HCT116 (cell line): ENCODE data around the gene DCAF4L1. TPM values are rescaled to one million over a fixed set of nuclear protein-coding genes. Genes with fewer than 3 reads are reported as not detected.

Source experiments
- ATAC-seq: fragments of 200-7000 bp; cut with Tn5 transposase; 2 replicates; pipeline ENCODE4 v1.9.1; 2020; ENCODE audit warnings: mild to moderate bottlenecking, moderate library complexity
- BruUV-seq: library from RNA; stranded (reverse); fragments of 400-500 nt; replicated peaks from 2 replicates; lab custom pipeline; 2021; lab: Mats Ljungman, UMichigan
- CTCF ChIA-PET: fragments of 300-600 bp; sonication (Branson Sonifier 250); formaldehyde crosslinking; loops from one replicate; lab custom pipeline; 2021; ENCODE audit warnings: antibody characterized with exemption; lab: Charles Lee
- POLR2A ChIA-PET: fragments of 300-600, 350-600 bp; sonication (Branson Sonifier 250); formaldehyde crosslinking; loops from one replicate; lab custom pipeline; 2021; ENCODE audit warnings: antibody characterized with exemption; lab: Charles Lee
- RAD21 ChIA-PET, 2 experiments: fragments of 300-600 bp; sonication (Branson Sonifier 250); formaldehyde crosslinking; loops; one replicate each; lab custom pipeline; 2023; ENCODE audit warnings: low total read pairs in 2 of 2; ENCODE audit not compliant: uncharacterized antibody in 2 of 2, unreplicated experiment in 2 of 2, low non-redundant PET in 1 of 2; lab: Charles Lee
- DNase-seq: peaks from one replicate; pipeline ENCODE4 v3.0.0-alpha.2; 2010; ENCODE audit warnings: low read depth, low spot score
- H2AFZ ChIP-seq: fragments of 200-600 bp; shearing (Covaris generic), sonication (generic); 2 replicates; pipeline ENCODE4 v1.6.1; 2017; ENCODE audit warnings: low read depth, mixed run types, mixed read lengths, antibody characterized with exemption, low read length; ENCODE audit not compliant: poor library complexity, severe bottlenecking
- H3K27ac ChIP-seq: 2 replicates; pipeline ENCODE4 v1.5.1; 2012; ENCODE audit warnings: low read depth, low read length
- H3K27me3 ChIP-seq: fragments of 200-600 bp; sonication (generic); 2 replicates; pipeline ENCODE4 v1.6.1; 2016; ENCODE audit warnings: mixed run types, low read length, mixed read lengths; ENCODE audit not compliant: insufficient read depth
- H3K36me3 ChIP-seq, 2 experiments: fragments of 200-500 bp in 1 of 2; fragments of 200-600 bp in 1 of 2; sonication (Bioruptor generic) in 1 of 2; sonication (generic) in 1 of 2; 2 replicates each; pipeline versions ENCODE4 v1.5.1 to v1.6.1; 2014 to 2016; ENCODE audit warnings: low read length in 2 of 2, inconsistent platforms in 1 of 2, mixed read lengths in 1 of 2, mixed run types in 1 of 2; ENCODE audit not compliant: insufficient read depth in 2 of 2, control insufficient read depth in 1 of 2
- H3K4me1 ChIP-seq, 2 experiments: fragments of 200-600 bp in 1 of 2; sonication (generic) in 1 of 2; 2 replicates each; pipeline versions ENCODE4 v1.5.1 to v1.6.1; 2012 to 2017; ENCODE audit warnings: low read length in 2 of 2, inconsistent platforms in 1 of 2, mild to moderate bottlenecking in 1 of 2, mixed read lengths in 1 of 2, mixed run types in 1 of 2, moderate library complexity in 1 of 2; ENCODE audit not compliant: insufficient read depth in 2 of 2, control insufficient read depth in 1 of 2
- H3K4me2 ChIP-seq: fragments of 200-600 bp; sonication (generic); 2 replicates; pipeline ENCODE4 v1.6.1; 2017; ENCODE audit warnings: mixed run types, low read length, mixed read lengths
- H3K4me3 ChIP-seq, 2 experiments: fragments of 200-600 bp in 1 of 2; sonication (generic) in 1 of 2; replicated peaks in 1 of 2; 2 replicates each; pipeline ENCODE4 v1.5.1; 2011 to 2016; ENCODE audit warnings: low read length in 2 of 2, control low read depth in 1 of 2, low read depth in 1 of 2, mild to moderate bottlenecking in 1 of 2, mixed read lengths in 1 of 2, mixed run types in 1 of 2
- H3K79me2 ChIP-seq: fragments of 200-600 bp; sonication (generic); 2 replicates; pipeline ENCODE4 v1.6.1; 2017; ENCODE audit warnings: mild to moderate bottlenecking, mixed run types, low read length, moderate library complexity, mixed read lengths; ENCODE audit not compliant: insufficient read depth
- H3K9ac ChIP-seq: fragments of 200-600 bp; sonication (generic); 2 replicates; pipeline ENCODE4 v1.6.1; 2016; ENCODE audit warnings: low read length, mixed read lengths
- H3K9me2 ChIP-seq: fragments of 200-600 bp; sonication (generic), shearing (Covaris generic); 2 replicates; pipeline ENCODE4 v1.6.1; 2017; ENCODE audit warnings: mixed run types, mild to moderate bottlenecking, moderate library complexity; ENCODE audit not compliant: insufficient read depth
- H3K9me3 ChIP-seq, 2 experiments: fragments of 200-500 bp in 1 of 2; fragments of 200-600 bp in 1 of 2; sonication (Bioruptor generic) in 1 of 2; sonication (generic) in 1 of 2; 2 replicates each; pipeline ENCODE4 v1.6.1; 2014 to 2017; ENCODE audit warnings: low read length in 2 of 2, mixed read lengths in 2 of 2, inconsistent platforms in 1 of 2, low read depth in 1 of 2, mild to moderate bottlenecking in 1 of 2, mixed run types in 1 of 2, moderate library complexity in 1 of 2; ENCODE audit not compliant: control insufficient read depth in 1 of 2, insufficient read depth in 1 of 2
- H4K20me1 ChIP-seq: fragments of 200-600 bp; sonication (generic), shearing (Covaris generic); 2 replicates; pipeline ENCODE4 v1.6.1; 2017; ENCODE audit warnings: mixed run types, mild to moderate bottlenecking, moderate library complexity; ENCODE audit not compliant: insufficient read depth
- EZH2phosphoT487 ChIP-seq: fragments of 200-600 bp; IDR thresholded peaks from 2 replicates; pipeline ENCODE4 v1.6.1; 2018; ENCODE audit warnings: antibody characterized with exemption, borderline replicate concordance
- JUND ChIP-seq: IDR thresholded peaks from 2 replicates; pipeline ENCODE4 v1.6.1; 2012
- RAD21 ChIP-seq: IDR thresholded peaks from 2 replicates; pipeline ENCODE4 v1.6.1; 2012; ENCODE audit warnings: low read depth, mild to moderate bottlenecking
- SRF ChIP-seq: IDR thresholded peaks from 2 replicates; pipeline ENCODE4 v1.6.1; 2012; ENCODE audit warnings: low read depth
- TCF7L2 ChIP-seq: IDR thresholded peaks from 2 replicates; pipeline ENCODE4 v1.7.0; 2011; ENCODE audit warnings: borderline replicate concordance, inconsistent platforms; ENCODE audit not compliant: insufficient read depth, insufficient read length; ENCODE audit errors: extremely low read depth
- ZNF274 ChIP-seq: fragments of 200-500 bp; sonication (Bioruptor generic); IDR thresholded peaks from 2 replicates; pipeline ENCODE4 v1.6.1; 2014; ENCODE audit warnings: mild to moderate bottlenecking, low read depth, low read length, inconsistent platforms
- intact Hi-C: fragments of 100-400 bp; cut with micrococcal nuclease; formaldehyde crosslinking; loops from 2 replicates; pipeline ENCODE4 v1.10.0; 2022
- total RNA-seq: library from RNA; stranded (reverse); gene quantifications from one replicate; pipeline ENCODE4 v1.2.1, GENCODE V29; 2021; ENCODE audit not compliant: unreplicated experiment
- TF ChIP-seq, protein P1 (sequence below): IDR thresholded peaks from 2 replicates; pipeline ENCODE4 v1.6.1; 2012
- TF ChIP-seq, protein P2 (sequence below): IDR thresholded peaks from 2 replicates; pipeline ENCODE4 v1.6.1; 2012
- TF ChIP-seq, protein P3 (sequence below), 3 experiments: fragments of 200-600 bp in 1 of 3; sonication (generic) in 1 of 3; IDR thresholded peaks in 2 of 3; conservative IDR thresholded peaks in 1 of 3; 2 replicates each; pipeline ENCODE4 v1.5.1; 2012 to 2017; ENCODE audit warnings: low read depth in 2 of 3, low read length in 2 of 3, antibody characterized with exemption in 1 of 3, borderline replicate concordance in 1 of 3, control low read depth in 1 of 3, mild to moderate bottlenecking in 1 of 3, mixed read lengths in 1 of 3, mixed run types in 1 of 3, moderate library complexity in 1 of 3; ENCODE audit not compliant: insufficient read depth in 1 of 3

Gene DCAF4L1
- total RNA-seq, 1 experiment from 2014 or later, result 0.39 TPM

DNA sequence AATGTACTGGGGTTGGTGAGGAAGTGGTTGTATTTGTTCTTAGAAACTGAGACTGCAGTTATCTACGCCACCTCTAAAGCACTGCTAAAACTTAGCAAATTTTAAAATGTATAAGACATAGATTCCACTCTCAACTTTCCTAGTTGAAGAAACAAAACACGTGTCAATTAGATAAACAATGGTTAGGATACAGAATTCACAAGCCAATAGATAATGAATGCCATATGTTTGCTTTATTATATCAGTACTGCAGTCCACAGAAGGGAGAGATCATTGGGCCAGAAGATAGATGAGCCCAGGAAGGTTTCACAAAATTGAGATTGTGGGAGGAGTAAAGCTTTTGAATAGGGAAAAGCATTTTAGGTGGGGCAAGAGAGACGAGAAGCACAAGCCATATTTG, 32.0 kb upstream of the DCAF4L1 start (continued):
- TF ChIP-seq, protein P1, sequence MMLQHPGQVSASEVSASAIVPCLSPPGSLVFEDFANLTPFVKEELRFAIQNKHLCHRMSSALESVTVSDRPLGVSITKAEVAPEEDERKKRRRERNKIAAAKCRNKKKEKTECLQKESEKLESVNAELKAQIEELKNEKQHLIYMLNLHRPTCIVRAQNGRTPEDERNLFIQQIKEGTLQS, result no peak
- TF ChIP-seq TCF7L2 (no peak), SRF (no peak), ZNF274 (no peak)
- TF ChIP-seq, protein P2, sequence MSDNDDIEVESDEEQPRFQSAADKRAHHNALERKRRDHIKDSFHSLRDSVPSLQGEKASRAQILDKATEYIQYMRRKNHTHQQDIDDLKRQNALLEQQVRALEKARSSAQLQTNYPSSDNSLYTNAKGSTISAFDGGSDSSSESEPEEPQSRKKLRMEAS, result no peak

DNA sequence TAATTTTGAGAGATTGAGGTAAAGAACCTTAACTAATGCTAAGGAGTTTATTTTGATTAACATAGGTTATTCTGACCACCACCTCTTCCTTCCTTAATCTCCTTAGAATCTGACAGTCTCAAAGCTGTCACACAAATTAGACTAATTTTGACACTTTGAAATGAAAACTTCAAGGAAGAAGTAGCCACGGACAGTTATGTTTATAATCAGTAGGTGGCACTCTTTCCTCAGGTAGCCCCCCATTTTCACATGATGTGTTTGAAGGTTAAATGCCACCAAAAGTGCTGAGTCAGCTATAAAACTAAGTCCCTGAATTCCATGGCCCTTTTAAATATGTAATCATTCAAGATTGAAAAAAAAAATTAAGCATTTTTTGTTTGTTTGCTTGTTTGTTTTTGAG, 23.9 kb upstream of the DCAF4L1 start:
- ChIA-PET RAD21 (interaction anchor here in 1 of 2 experiments (1.0 kb wide), 1 partner anchor 562 kb away, joined by 3 read pairs; no protein-coding TSS in a partner anchor), POLR2A (interaction anchor here (0.7 kb wide), 1 partner anchor 514 kb away, joined by 3 read pairs; no protein-coding TSS in a partner anchor), CTCF (interaction anchor here (1.2 kb wide), 1 partner anchor 70 kb away, joined by 3 read pairs; no protein-coding TSS in a partner anchor)
- no peak overlapping the region for H3K4me2 ChIP-seq
- ATAC-seq, result peak; percentile 59; the same call in 1 of the 2 replicates
- TF ChIP-seq JUND (no peak), RAD21 (peak; percentile 63), EZH2phosphoT487 (no peak)
- TF ChIP-seq, protein P3, sequence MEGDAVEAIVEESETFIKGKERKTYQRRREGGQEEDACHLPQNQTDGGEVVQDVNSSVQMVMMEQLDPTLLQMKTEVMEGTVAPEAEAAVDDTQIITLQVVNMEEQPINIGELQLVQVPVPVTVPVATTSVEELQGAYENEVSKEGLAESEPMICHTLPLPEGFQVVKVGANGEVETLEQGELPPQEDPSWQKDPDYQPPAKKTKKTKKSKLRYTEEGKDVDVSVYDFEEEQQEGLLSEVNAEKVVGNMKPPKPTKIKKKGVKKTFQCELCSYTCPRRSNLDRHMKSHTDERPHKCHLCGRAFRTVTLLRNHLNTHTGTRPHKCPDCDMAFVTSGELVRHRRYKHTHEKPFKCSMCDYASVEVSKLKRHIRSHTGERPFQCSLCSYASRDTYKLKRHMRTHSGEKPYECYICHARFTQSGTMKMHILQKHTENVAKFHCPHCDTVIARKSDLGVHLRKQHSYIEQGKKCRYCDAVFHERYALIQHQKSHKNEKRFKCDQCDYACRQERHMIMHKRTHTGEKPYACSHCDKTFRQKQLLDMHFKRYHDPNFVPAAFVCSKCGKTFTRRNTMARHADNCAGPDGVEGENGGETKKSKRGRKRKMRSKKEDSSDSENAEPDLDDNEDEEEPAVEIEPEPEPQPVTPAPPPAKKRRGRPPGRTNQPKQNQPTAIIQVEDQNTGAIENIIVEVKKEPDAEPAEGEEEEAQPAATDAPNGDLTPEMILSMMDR (IDR thresholded peaks at IDR 0.05 in 2 of 3, conservative IDR thresholded peaks at IDR 0.05 in 1 of 3; ENCODE audit: borderline replicate concordance in 1 of 3, insufficient read depth in 1 of 3, low read depth in 2 of 3, low read length in 2 of 3), result peak; percentile 30 to 64 (median 51); a peak in 5 of 6 replicates
- peaks cover 14 to 15% of the 10 kb centered on the region in 2 experiments; a peak in 3 of 4 replicates for H3K36me3 ChIP-seq
- H3K27ac ChIP-seq, result no peak overlapping the region
- no peak overlapping the region for H2AFZ ChIP-seq
- no peak overlapping the region for H3K9ac ChIP-seq
- no peaks in the 10 kb centered on the region for H3K9me3 ChIP-seq
- no peak overlapping the region for H3K4me3 ChIP-seq
- H4K20me1 ChIP-seq, result no peaks in the 10 kb centered on the region
- H3K4me1 ChIP-seq, result no peaks in the 10 kb centered on the region
- H3K27me3 ChIP-seq, result no peaks in the 10 kb centered on the region
- BruUV-seq, result no TSS peak
- H3K9me2 ChIP-seq, result no peaks in the 10 kb centered on the region
- DNase-seq, result peak; percentile 24
- intact Hi-C loops, result loop anchor here (2.0 to 5.0 kb wide), 3 partner anchors 323 to 675 kb away; no protein-coding TSS in a partner anchor
- peaks cover 6% of the 10 kb centered on the region; the same call in 1 of the 2 replicates for H3K79me2 ChIP-seq
